ENCODE measurements around the gene STMND1.

The STMND1 gene

DNA sequence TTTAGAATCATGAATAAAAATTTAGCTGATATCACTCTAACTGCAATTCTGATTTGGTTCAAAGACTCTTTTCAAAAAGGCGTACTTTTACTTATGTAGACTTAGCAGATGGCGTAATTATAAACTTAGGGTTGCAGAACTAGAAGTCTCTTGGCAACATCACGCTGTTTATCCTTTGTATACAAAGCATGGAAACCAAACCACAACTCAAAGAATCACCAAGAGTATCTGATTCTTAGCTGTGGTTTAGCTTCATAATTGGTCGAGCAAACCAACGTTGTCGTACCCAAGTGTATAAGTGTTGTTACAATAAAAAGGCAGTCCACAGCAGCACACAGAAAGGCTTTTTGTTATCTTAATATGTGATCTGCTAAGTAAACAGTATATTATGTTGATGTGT lies 18.2 kb downstream of the STMND1 start:
- no peaks in the 10 kb centered on the region for H3K4me1 ChIP-seq (ENCODE audit: control insufficient read depth, insufficient read depth, low read length)
- no peak overlapping the region for H3K27ac ChIP-seq (ENCODE audit: insufficient read depth, low read depth, low read length, poor library complexity, severe bottlenecking)
- no peaks in the 10 kb centered on the region for H3K27me3 ChIP-seq (ENCODE audit: control insufficient read depth, insufficient read depth, low read length, poor library complexity, severe bottlenecking)
- WGBS, 2 experiments: 96 to 97% methylated on average over 6 of the region's 6 CpGs
- H3K4me3 ChIP-seq (ENCODE audit: insufficient read depth, low read depth, low read length): no peak overlapping the region
- H3K9me3 ChIP-seq (ENCODE audit: control insufficient read depth, low read length): no peaks in the 10 kb centered on the region
- H3K36me3 ChIP-seq (ENCODE audit: control insufficient read depth, insufficient read depth, low read length): no peaks in the 10 kb centered on the region

GRCh38 chr6:17125407-17125806 lies 23.6 kb downstream of the STMND1 start:
- no peaks in the 10 kb centered on the region for H3K27me3 ChIP-seq (ENCODE audit: control insufficient read depth, insufficient read depth, low read length, poor library complexity, severe bottlenecking)
- no peak overlapping the region for H3K4me3 ChIP-seq (ENCODE audit: insufficient read depth, low read depth, low read length)

DNA sequence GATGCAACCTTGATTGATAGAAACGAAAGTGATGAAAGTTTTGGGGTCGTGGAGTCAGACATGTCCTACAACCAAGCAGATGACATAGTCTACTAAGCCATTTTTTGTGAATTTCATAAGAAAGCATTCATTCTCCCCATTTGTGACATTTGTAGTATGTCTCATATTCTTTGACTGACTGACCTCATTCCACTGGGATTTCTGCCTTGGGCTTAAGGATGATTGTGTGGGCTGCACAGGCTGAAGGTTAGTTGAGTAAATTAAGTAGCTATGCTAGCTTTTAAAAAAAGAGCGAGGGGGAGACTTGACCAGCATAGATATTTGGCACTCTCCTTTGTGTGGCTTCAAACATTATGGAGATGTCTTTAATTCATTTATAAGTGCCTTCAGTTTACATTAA lies 28.9 kb downstream of the STMND1 start:
- no peaks in the 10 kb centered on the region for H3K9me3 ChIP-seq (ENCODE audit: control insufficient read depth, low read length)
- no peak overlapping the region for H3K4me3 ChIP-seq (ENCODE audit: insufficient read depth, low read depth, low read length)
- H3K27ac ChIP-seq (ENCODE audit: insufficient read depth, low read depth, low read length, poor library complexity, severe bottlenecking): no peak overlapping the region
- no peaks in the 10 kb centered on the region for H3K36me3 ChIP-seq (ENCODE audit: control insufficient read depth, insufficient read depth, low read length)
- H3K4me1 ChIP-seq (ENCODE audit: control insufficient read depth, insufficient read depth, low read length): no peaks in the 10 kb centered on the region
- no peaks in the 10 kb centered on the region for H3K27me3 ChIP-seq (ENCODE audit: control insufficient read depth, insufficient read depth, low read length, poor library complexity, severe bottlenecking)
- WGBS, 2 experiments: 84 to 95% methylated on average over 3 of the region's 3 CpGs

More at GRCh38 chr6:17125407-17125806, 23.6 kb downstream of the STMND1 start:
- no peaks in the 10 kb centered on the region for H3K36me3 ChIP-seq (ENCODE audit: control insufficient read depth, insufficient read depth, low read length)
- H3K4me1 ChIP-seq (ENCODE audit: control insufficient read depth, insufficient read depth, low read length): no peaks in the 10 kb centered on the region
- no peaks in the 10 kb centered on the region for H3K9me3 ChIP-seq (ENCODE audit: control insufficient read depth, low read length)
- WGBS, 2 experiments: 83 to 88% methylated on average over 4 of the region's 4 CpGs
- H3K27ac ChIP-seq (ENCODE audit: insufficient read depth, low read depth, low read length, poor library complexity, severe bottlenecking): no peak overlapping the region

GRCh38 chr6:17132967-17133366 lies 31.1 kb downstream of the STMND1 start:
- Histone ChIP-seq H3K9me3 (ENCODE audit: control insufficient read depth, low read length) (no peaks in the 10 kb centered on the region), H3K27ac (ENCODE audit: insufficient read depth, low read depth, low read length, poor library complexity, severe bottlenecking) (no peak overlapping the region), H3K4me1 (ENCODE audit: control insufficient read depth, insufficient read depth, low read length) (no peaks in the 10 kb centered on the region), H3K27me3 (ENCODE audit: control insufficient read depth, insufficient read depth, low read length, poor library complexity, severe bottlenecking) (no peaks in the 10 kb centered on the region), H3K4me3 (ENCODE audit: insufficient read depth, low read depth, low read length) (no peak overlapping the region), H3K36me3 (ENCODE audit: control insufficient read depth, insufficient read depth, low read length) (no peaks in the 10 kb centered on the region)

DNA sequence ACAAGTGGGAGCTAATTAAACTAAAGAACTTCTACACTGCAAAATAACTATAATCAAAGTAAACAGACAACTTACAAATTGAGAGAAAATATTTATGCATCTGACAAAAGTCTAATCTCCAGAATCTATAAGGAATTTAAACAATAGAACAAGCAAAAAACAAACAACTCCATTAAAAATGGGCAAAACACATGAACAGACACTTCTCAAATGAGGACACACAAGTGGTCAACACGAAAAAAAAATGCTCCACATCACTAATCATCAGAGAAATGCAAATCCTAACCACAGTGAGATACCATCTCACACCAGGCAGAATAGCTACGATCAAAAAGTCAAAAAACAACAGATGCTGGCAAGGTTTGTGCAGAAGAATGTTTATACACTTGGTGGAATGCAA lies 36.2 kb downstream of the STMND1 start:
- WGBS, 2 experiments: 69 to 72% methylated on average over 2 of the region's 2 CpGs
- no peak overlapping the region for H3K4me3 ChIP-seq (ENCODE audit: insufficient read depth, low read depth, low read length)
- no peaks in the 10 kb centered on the region for H3K4me1 ChIP-seq (ENCODE audit: control insufficient read depth, insufficient read depth, low read length)
- H3K27ac ChIP-seq (ENCODE audit: insufficient read depth, low read depth, low read length, poor library complexity, severe bottlenecking): no peak overlapping the region
- H3K36me3 ChIP-seq (ENCODE audit: control insufficient read depth, insufficient read depth, low read length): no peaks in the 10 kb centered on the region
- H3K9me3 ChIP-seq (ENCODE audit: control insufficient read depth, low read length): no peaks in the 10 kb centered on the region
- H3K27me3 ChIP-seq (ENCODE audit: control insufficient read depth, insufficient read depth, low read length, poor library complexity, severe bottlenecking): no peaks in the 10 kb centered on the region

DNA sequence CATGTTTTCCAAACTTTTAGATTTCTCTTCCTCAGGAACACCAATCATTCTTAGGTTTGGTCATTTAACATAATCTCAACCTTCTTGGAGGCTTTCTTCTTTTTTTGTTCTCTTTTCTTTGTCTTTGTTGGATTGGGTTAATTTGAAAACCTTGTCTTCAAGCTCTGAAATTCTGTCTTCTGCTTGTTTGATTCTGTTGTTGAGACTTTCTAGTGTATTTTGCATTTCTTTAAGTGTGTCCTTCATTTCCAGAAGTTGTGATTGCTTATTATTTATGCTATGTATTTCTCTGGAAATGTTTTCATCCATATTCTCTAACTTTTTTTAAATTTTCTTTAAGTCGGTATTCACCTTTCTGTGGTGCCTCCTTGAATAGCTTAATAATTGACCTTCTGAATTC lies 42.2 kb downstream of the STMND1 start:
- H3K27me3 ChIP-seq (ENCODE audit: control insufficient read depth, insufficient read depth, low read length, poor library complexity, severe bottlenecking): no peaks in the 10 kb centered on the region
- no peak overlapping the region for H3K27ac ChIP-seq (ENCODE audit: insufficient read depth, low read depth, low read length, poor library complexity, severe bottlenecking)
- H3K36me3 ChIP-seq (ENCODE audit: control insufficient read depth, insufficient read depth, low read length): no peaks in the 10 kb centered on the region
- WGBS, 2 experiments: 100% methylated on average over 1 of the region's 1 CpG
- no peaks in the 10 kb centered on the region for H3K9me3 ChIP-seq (ENCODE audit: control insufficient read depth, low read length)
- no peaks in the 10 kb centered on the region for H3K4me1 ChIP-seq (ENCODE audit: control insufficient read depth, insufficient read depth, low read length)
- H3K4me3 ChIP-seq (ENCODE audit: insufficient read depth, low read depth, low read length): no peak overlapping the region

DNA sequence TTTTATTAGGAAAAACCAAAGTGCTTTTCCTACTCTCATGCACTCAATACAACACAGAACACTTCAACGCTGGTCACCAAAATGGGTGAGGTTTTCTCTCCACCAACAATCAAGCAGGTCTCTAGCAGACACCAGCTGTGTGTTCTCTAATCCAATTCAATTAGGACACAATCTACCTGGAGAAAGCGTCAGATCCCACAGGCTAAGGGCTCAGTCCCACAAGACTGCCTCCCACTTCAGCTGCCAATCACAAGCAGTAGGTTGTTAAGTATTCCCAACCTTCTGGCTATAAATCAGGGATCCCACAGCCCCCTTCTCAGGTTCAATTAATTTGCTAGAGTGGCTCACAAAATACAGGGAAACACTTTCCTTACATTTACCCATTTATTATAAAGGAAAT lies 47.7 kb downstream of the STMND1 start:
- no peaks in the 10 kb centered on the region for H3K36me3 ChIP-seq (ENCODE audit: control insufficient read depth, insufficient read depth, low read length)
- no peak overlapping the region for H3K4me3 ChIP-seq (ENCODE audit: insufficient read depth, low read depth, low read length)
- no peaks in the 10 kb centered on the region for H3K27me3 ChIP-seq (ENCODE audit: control insufficient read depth, insufficient read depth, low read length, poor library complexity, severe bottlenecking)
- H3K9me3 ChIP-seq (ENCODE audit: control insufficient read depth, low read length): no peaks in the 10 kb centered on the region
- no peak overlapping the region for H3K27ac ChIP-seq (ENCODE audit: insufficient read depth, low read depth, low read length, poor library complexity, severe bottlenecking)
- no peaks in the 10 kb centered on the region for H3K4me1 ChIP-seq (ENCODE audit: control insufficient read depth, insufficient read depth, low read length)
- 87% methylated on average over 2 of the region's 2 CpGs for WGBS, 2 experiments

- 90 to 91% methylated on average over 2 of the region's 2 CpGs for WGBS, 2 experiments
- H3K4me3 ChIP-seq (ENCODE audit: insufficient read depth, low read depth, low read length): no peak overlapping the region
- no peaks in the 10 kb centered on the region for H3K27me3 ChIP-seq (ENCODE audit: control insufficient read depth, insufficient read depth, low read length, poor library complexity, severe bottlenecking)
- H3K27ac ChIP-seq (ENCODE audit: insufficient read depth, low read depth, low read length, poor library complexity, severe bottlenecking): no peak overlapping the region
- no peaks in the 10 kb centered on the region for H3K4me1 ChIP-seq (ENCODE audit: control insufficient read depth, insufficient read depth, low read length)
- H3K36me3 ChIP-seq (ENCODE audit: control insufficient read depth, insufficient read depth, low read length): no peaks in the 10 kb centered on the region
- no peaks in the 10 kb centered on the region for H3K9me3 ChIP-seq (ENCODE audit: control insufficient read depth, low read length)
Measured at GRCh38 chr6:17150096-17150495, 48.2 kb downstream of the STMND1 start.

DNA sequence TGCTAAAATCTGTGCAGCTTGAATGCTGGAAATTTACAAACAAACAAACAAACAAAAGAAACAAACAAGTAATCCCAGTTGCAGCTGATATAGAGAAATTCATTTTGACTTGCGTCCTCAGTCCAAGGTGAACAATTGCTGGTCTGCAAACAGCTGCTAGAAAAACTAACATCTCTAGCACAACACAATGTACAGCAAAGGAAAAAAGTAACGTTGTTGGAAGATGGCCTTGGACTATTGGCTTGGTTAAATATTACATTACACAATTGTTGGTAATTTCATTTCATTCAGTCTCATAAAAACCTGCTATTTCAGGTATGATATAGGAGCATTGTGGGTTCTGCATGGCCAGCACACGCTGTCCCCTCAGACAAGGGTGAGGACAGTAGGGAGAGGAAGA lies 50.0 kb downstream of the STMND1 start:
- Histone ChIP-seq H3K4me3 (ENCODE audit: insufficient read depth, low read depth, low read length) (no peak overlapping the region), H3K4me1 (ENCODE audit: control insufficient read depth, insufficient read depth, low read length) (no peaks in the 10 kb centered on the region), H3K27me3 (ENCODE audit: control insufficient read depth, insufficient read depth, low read length, poor library complexity, severe bottlenecking) (no peaks in the 10 kb centered on the region), H3K9me3 (ENCODE audit: control insufficient read depth, low read length) (no peaks in the 10 kb centered on the region), H3K36me3 (ENCODE audit: control insufficient read depth, insufficient read depth, low read length) (no peaks in the 10 kb centered on the region), H3K27ac (ENCODE audit: insufficient read depth, low read depth, low read length, poor library complexity, severe bottlenecking) (no peak overlapping the region)
- 94 to 100% methylated on average over 2 of the region's 3 CpGs for WGBS, 2 experiments

DNA sequence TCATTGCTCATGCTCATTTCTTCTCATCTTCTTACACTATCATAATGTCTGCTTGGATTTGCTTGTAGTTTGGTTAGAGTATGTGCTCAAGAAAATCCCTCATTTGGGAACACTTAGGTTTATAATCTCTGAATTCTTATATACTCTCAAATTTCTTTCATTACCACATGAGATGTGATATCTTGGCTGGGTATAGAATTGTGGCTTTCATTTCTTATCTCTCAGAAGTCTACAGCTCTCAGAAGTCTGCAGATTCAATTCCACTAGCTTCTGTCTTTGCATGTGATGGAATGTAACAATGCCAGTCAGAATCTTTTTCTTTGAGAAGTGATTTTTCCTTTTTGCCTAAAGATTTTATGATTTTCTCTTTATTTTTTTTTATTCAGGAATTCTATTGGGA lies 50.9 kb downstream of the STMND1 start:
- H3K27ac ChIP-seq (ENCODE audit: insufficient read depth, low read depth, low read length, poor library complexity, severe bottlenecking): no peak overlapping the region
- no peaks in the 10 kb centered on the region for H3K27me3 ChIP-seq (ENCODE audit: control insufficient read depth, insufficient read depth, low read length, poor library complexity, severe bottlenecking)
- no peaks in the 10 kb centered on the region for H3K4me1 ChIP-seq (ENCODE audit: control insufficient read depth, insufficient read depth, low read length)
- H3K9me3 ChIP-seq (ENCODE audit: control insufficient read depth, low read length): no peaks in the 10 kb centered on the region
- H3K4me3 ChIP-seq (ENCODE audit: insufficient read depth, low read depth, low read length): no peak overlapping the region
- no peaks in the 10 kb centered on the region for H3K36me3 ChIP-seq (ENCODE audit: control insufficient read depth, insufficient read depth, low read length)

DNA sequence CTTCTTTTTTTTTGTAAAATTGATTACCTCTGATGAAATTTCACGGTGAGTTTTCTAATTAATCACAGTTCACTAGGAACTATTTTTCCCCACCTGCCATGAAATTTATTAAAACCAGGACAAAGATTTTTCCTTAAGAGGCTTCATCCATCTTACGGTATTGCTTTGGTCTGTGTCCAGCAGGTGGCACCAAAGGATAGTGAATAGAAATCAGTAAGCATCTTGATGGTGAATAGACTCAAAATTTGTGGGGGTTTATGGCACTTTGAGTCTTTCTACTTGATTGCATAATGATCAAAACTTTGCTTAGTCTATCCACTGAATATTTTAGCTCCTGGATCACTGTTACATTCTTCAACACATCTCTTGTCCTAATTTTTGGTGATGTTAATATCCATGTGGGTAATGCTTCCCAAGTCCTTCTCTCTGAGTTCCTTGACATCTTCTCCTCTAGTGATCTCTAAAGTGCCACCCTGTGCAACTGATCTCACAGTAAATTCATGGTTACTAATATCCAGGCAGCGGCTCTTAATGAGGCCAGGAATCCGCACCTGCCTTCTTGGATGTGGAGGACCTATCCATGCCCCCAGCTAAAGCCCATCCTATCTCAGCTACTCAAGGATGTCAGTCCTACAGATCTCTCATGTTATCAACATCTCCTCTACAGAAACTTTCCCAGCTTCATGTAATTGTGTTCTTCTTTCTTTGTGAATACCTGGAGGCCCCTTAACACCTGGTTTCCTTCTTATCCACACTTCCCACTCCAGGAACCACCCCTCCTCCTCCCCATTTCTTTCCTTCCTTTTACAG lies 54.5 kb downstream of the STMND1 start:
- Histone ChIP-seq H3K36me3 (ENCODE audit: control insufficient read depth, insufficient read depth, low read length) (no peaks in the 10 kb centered on the region), H3K9me3 (ENCODE audit: control insufficient read depth, low read length) (no peaks in the 10 kb centered on the region), H3K4me3 (ENCODE audit: insufficient read depth, low read depth, low read length) (no peak overlapping the region), H3K4me1 (ENCODE audit: control insufficient read depth, insufficient read depth, low read length) (no peaks in the 10 kb centered on the region), H3K27ac (ENCODE audit: insufficient read depth, low read depth, low read length, poor library complexity, severe bottlenecking) (no peak overlapping the region), H3K27me3 (ENCODE audit: control insufficient read depth, insufficient read depth, low read length, poor library complexity, severe bottlenecking) (no peaks in the 10 kb centered on the region)
- WGBS, 2 experiments: 41 to 42% methylated on average over 4 of the region's 4 CpGs

Measured in ectodermal cell (in vitro differentiated cells).